Progenitor cell of endocrine pancreas (in vitro differentiated cells): ENCODE results near the gene FLT3LG. TPM values are rescaled to one million over a fixed set of nuclear protein-coding genes. Genes with fewer than 3 reads are reported as not detected.

Source experiments
- DNase-seq: peaks from one replicate; pipeline ENCODE4 v3.0.0; 2021; ENCODE audit warnings: low spot score; ENCODE audit not compliant: unreplicated experiment
- H3K27ac Mint-ChIP-seq: 2 replicates; pipeline ENCODE4 v1.8.0; 2021; ENCODE audit warnings: mild to moderate bottlenecking, moderate library complexity, mixed read lengths
- H3K27me3 Mint-ChIP-seq: 2 replicates; pipeline ENCODE4 v1.8.0; 2021; ENCODE audit warnings: mixed read lengths
- H3K36me3 Mint-ChIP-seq: 2 replicates; pipeline ENCODE4 v1.8.0; 2022; ENCODE audit warnings: mixed read lengths; ENCODE audit not compliant: insufficient read depth
- H3K4me1 Mint-ChIP-seq: 2 replicates; pipeline ENCODE4 v1.8.0; 2021; ENCODE audit warnings: low read depth, mixed read lengths
- H3K4me3 Mint-ChIP-seq: 2 replicates; pipeline ENCODE4 v1.8.0; 2021; ENCODE audit warnings: low read depth, mild to moderate bottlenecking, moderate library complexity, mixed read lengths
- H3K9me3 Mint-ChIP-seq: 2 replicates; pipeline ENCODE4 v1.8.0; 2021; ENCODE audit warnings: low read depth, mixed read lengths
- CTCF ChIP-seq: fragments of 200-600 bp; sonication (generic); IDR thresholded peaks from one replicate; pipeline ENCODE4 v1.5.0; 2021; ENCODE audit warnings: antibody characterized with exemption, mild to moderate bottlenecking; ENCODE audit not compliant: unreplicated experiment
- total RNA-seq: library from RNA; stranded (reverse); gene quantifications from 2 replicates; pipeline ENCODE4 v1.2.1, GENCODE V29; 2021

The FLT3LG gene
- total RNA-seq, 1 donor from 2014 or later = 0.96 TPM

GRCh38 chr19:49453013-49453756 is 20.8 kb upstream of the FLT3LG start, which contains the start of gene ALDH16A1:
TSS of gene ALDH16A1 (plus strand) at chr19:49453225. CDS start at chr19:49453332, 107 bp downstream.
- Mint-ChIP-seq H3K9me3 (no peaks in the 10 kb centered on the region), H3K27me3 (no peaks in the 10 kb centered on the region), H3K27ac (peak within 1 kb of the TSS; percentile 99), H3K4me3 (peak within 1 kb of the TSS; percentile 83), H3K4me1 (peaks cover 13% of the 10 kb centered on the region), H3K36me3 (peaks cover 7% of the 10 kb centered on the region)
- no peak for TF ChIP-seq CTCF
- peak; percentile 97 for DNase-seq

GRCh38 chr19:49453757-49454240 is 20.2 kb upstream of the FLT3LG start:
- H3K36me3 Mint-ChIP-seq = peaks cover 2% of the 10 kb centered on the region
- peak overlapping the region; percentile 99 for H3K27ac Mint-ChIP-seq
- H3K27me3 Mint-ChIP-seq = no peaks in the 10 kb centered on the region
- peak overlapping the region; percentile 83 for H3K4me3 Mint-ChIP-seq
- no peaks in the 10 kb centered on the region for H3K9me3 Mint-ChIP-seq
- TF ChIP-seq CTCF = no peak
- DNase-seq = no peak
- peaks cover 13% of the 10 kb centered on the region for H3K4me1 Mint-ChIP-seq

- Mint-ChIP-seq H3K4me1 (peaks cover 10% of the 10 kb centered on the region), H3K4me3 (peak overlapping the region; percentile 39), H3K9me3 (no peaks in the 10 kb centered on the region), H3K27me3 (no peaks in the 10 kb centered on the region), H3K27ac (no peak overlapping the region), H3K36me3 (peaks cover 2% of the 10 kb centered on the region)
- no peak for DNase-seq
- TF ChIP-seq CTCF = no peak
Observed at GRCh38 chr19:49455773-49456172, 18.2 kb upstream of the FLT3LG start.

GRCh38 chr19:49456326-49456725 is 17.7 kb upstream of the FLT3LG start:
- no peaks in the 10 kb centered on the region for H3K27me3 Mint-ChIP-seq

GRCh38 chr19:49458567-49458903 is 15.5 kb upstream of the FLT3LG start:
- Mint-ChIP-seq H3K9me3 (no peaks in the 10 kb centered on the region), H3K27me3 (no peaks in the 10 kb centered on the region), H3K36me3 (peaks cover 4% of the 10 kb centered on the region), H3K27ac (no peak overlapping the region), H3K4me3 (no peak overlapping the region), H3K4me1 (peaks cover 4% of the 10 kb centered on the region)
- TF ChIP-seq CTCF = no peak
- no peak for DNase-seq

More at GRCh38 chr19:49456326-49456725, 17.7 kb upstream of the FLT3LG start:
- no peaks in the 10 kb centered on the region for H3K9me3 Mint-ChIP-seq
- peaks cover 8% of the 10 kb centered on the region for H3K4me1 Mint-ChIP-seq
- peak overlapping the region; percentile 25 for H3K27ac Mint-ChIP-seq
- DNase-seq = no peak
- peaks cover 2% of the 10 kb centered on the region for H3K36me3 Mint-ChIP-seq
- H3K4me3 Mint-ChIP-seq = peak overlapping the region; percentile 39
- no peak for TF ChIP-seq CTCF
